Large intestine (tissue), 1 donor: ENCODE data around the gene EVI2A. TPM values are rescaled to one million over a fixed set of nuclear protein-coding genes. Genes with fewer than 3 reads are reported as not detected.

Experiments
- polyA plus RNA-seq: library from polyadenylated mRNA; unstranded; fragments of 120-200 nt; gene quantifications from one replicate; pipeline ENCODE4 v1.2.1, GENCODE V29; 2013

Gene EVI2A
- polyA plus RNA-seq, 1 donor = 3.8 TPM

Other genes with a start within 250 kb of the EVI2A start
- 25.9 TPM for gene NF1, start 226.6 kb downstream of the EVI2A start, polyA plus RNA-seq
- 1.0 TPM for gene OMG, start 24.4 kb downstream of the EVI2A start, polyA plus RNA-seq
- 7.9 TPM for gene EVI2B, start 7.6 kb downstream of the EVI2A start, polyA plus RNA-seq
- gene RAB11FIP4, start 70.1 kb upstream of the EVI2A start, polyA plus RNA-seq = 18.8 TPM